ENCODE data around the gene SYCP3. TPM values are rescaled to one million over a fixed set of nuclear protein-coding genes. Genes with fewer than 3 reads are reported as not detected.

The SYCP3 gene
- total RNA-seq, 1 experiment from 2014 or later = 0.19 TPM

- ChIA-PET CTCF (no interaction called here), POLR2A (ENCODE audit: low non-redundant PET) (no interaction called here)
- no peaks in the 10 kb centered on the region for H3K27me3 ChIP-seq (replicated peaks; ENCODE audit: insufficient read depth, low read depth, low read length, poor library complexity)
- intact Hi-C loops (cut with micrococcal nuclease; ENCODE audit: unreplicated experiment) = loop anchor here (2.0 kb wide), 1 partner anchor 61 kb away; no protein-coding TSS in a partner anchor
- H3K4me3 ChIP-seq (ENCODE audit: low read depth, low read length, poor library complexity, severe bottlenecking) = peak within 1 kb of the TSS; percentile 89
- H3K4me1 ChIP-seq (ENCODE audit: insufficient read depth, low read length, poor library complexity, severe bottlenecking) = no peaks in the 10 kb centered on the region
- H3K27ac ChIP-seq (ENCODE audit: low read depth, low read length, poor library complexity, severe bottlenecking) = peak within 1 kb of the TSS; percentile 65
- no peak for TF ChIP-seq CTCF (conservative IDR thresholded peaks at IDR 0.05; ENCODE audit: low read depth, low read length)
- no peak for TF ChIP-seq EZH2 (IDR thresholded peaks at IDR 0.05; ENCODE audit: borderline replicate concordance, low read depth, low read length, poor library complexity, severe bottlenecking)
- DNase-seq (ENCODE audit: low spot score) = peak; percentile 65
- BruUV-seq (replicated peaks) = no TSS peak
- H3K9me3 ChIP-seq (ENCODE audit: low read depth, low read length, poor library complexity, severe bottlenecking) = no peaks in the 10 kb centered on the region
- H3K36me3 ChIP-seq (ENCODE audit: insufficient read depth, low read length, poor library complexity, severe bottlenecking) = no peaks in the 10 kb centered on the region
Observed at GRCh38 chr12:101697197-101697929, 41.9 kb downstream of the SYCP3 start, which contains the start of gene CHPT1. CHPT1 (plus strand) TSS chr12:101697640; CDS start chr12:101697862, 222 bp downstream.

- intact Hi-C loops (cut with micrococcal nuclease; ENCODE audit: unreplicated experiment) = loop anchor here (2.0 kb wide), 1 partner anchor 62 kb away; no protein-coding TSS in a partner anchor
- Histone ChIP-seq H3K4me3 (ENCODE audit: low read depth, low read length, poor library complexity, severe bottlenecking) (peak overlapping the region; percentile 89), H3K27ac (ENCODE audit: low read depth, low read length, poor library complexity, severe bottlenecking) (no peak overlapping the region), H3K27me3 (replicated peaks; ENCODE audit: insufficient read depth, low read depth, low read length, poor library complexity) (no peaks in the 10 kb centered on the region), H3K36me3 (ENCODE audit: insufficient read depth, low read length, poor library complexity, severe bottlenecking) (no peaks in the 10 kb centered on the region), H3K4me1 (ENCODE audit: insufficient read depth, low read length, poor library complexity, severe bottlenecking) (no peaks in the 10 kb centered on the region), H3K9me3 (ENCODE audit: low read depth, low read length, poor library complexity, severe bottlenecking) (no peaks in the 10 kb centered on the region)
- CTCF ChIA-PET = no interaction called here
- no TSS peak for BruUV-seq (replicated peaks)
- TF ChIP-seq EZH2 (IDR thresholded peaks at IDR 0.05; ENCODE audit: borderline replicate concordance, low read depth, low read length, poor library complexity, severe bottlenecking) = no peak
- no peak for TF ChIP-seq CTCF (conservative IDR thresholded peaks at IDR 0.05; ENCODE audit: low read depth, low read length)
- no peak for DNase-seq (ENCODE audit: low spot score)
- POLR2A ChIA-PET (ENCODE audit: low non-redundant PET) = no interaction called here
Observed at GRCh38 chr12:101696251-101697196, 42.7 kb downstream of the SYCP3 start.

- intact Hi-C loops (cut with micrococcal nuclease; ENCODE audit: unreplicated experiment) = loop anchor here (2.0 kb wide), 1 partner anchor 63 kb away; no protein-coding TSS in a partner anchor
- Histone ChIP-seq H3K27ac (ENCODE audit: low read depth, low read length, poor library complexity, severe bottlenecking) (no peak overlapping the region), H3K36me3 (ENCODE audit: insufficient read depth, low read length, poor library complexity, severe bottlenecking) (no peaks in the 10 kb centered on the region), H3K4me3 (ENCODE audit: low read depth, low read length, poor library complexity, severe bottlenecking) (no peak overlapping the region), H3K27me3 (replicated peaks; ENCODE audit: insufficient read depth, low read depth, low read length, poor library complexity) (no peaks in the 10 kb centered on the region), H3K9me3 (ENCODE audit: low read depth, low read length, poor library complexity, severe bottlenecking) (no peaks in the 10 kb centered on the region), H3K4me1 (ENCODE audit: insufficient read depth, low read length, poor library complexity, severe bottlenecking) (no peaks in the 10 kb centered on the region)
- no peak for DNase-seq (ENCODE audit: low spot score)
- CTCF ChIA-PET = no interaction called here
- TF ChIP-seq EZH2 (IDR thresholded peaks at IDR 0.05; ENCODE audit: borderline replicate concordance, low read depth, low read length, poor library complexity, severe bottlenecking) (no peak), CTCF (conservative IDR thresholded peaks at IDR 0.05; ENCODE audit: low read depth, low read length) (no peak)
- POLR2A ChIA-PET (ENCODE audit: low non-redundant PET) = no interaction called here
- no TSS peak for BruUV-seq (replicated peaks)
Observed at GRCh38 chr12:101695706-101696105, 43.6 kb downstream of the SYCP3 start.
